Ectodermal cell (in vitro differentiated cells): ENCODE results near the gene LARGE2. TPM values are rescaled to one million over a fixed set of nuclear protein-coding genes. Genes with fewer than 3 reads are reported as not detected.
A peak's percentile ranks its signal among the peaks of the same experiment; 100 is the strongest.

ENCODE experiments used
- H3K27ac ChIP-seq: 2 replicates; pipeline ENCODE4 v1.7.0; 2013; ENCODE audit warnings: mild to moderate bottlenecking, low read depth, low read length; ENCODE audit not compliant: insufficient read depth, poor library complexity, severe bottlenecking
- H3K27me3 ChIP-seq: 2 replicates; pipeline ENCODE4 v1.7.0; 2013; ENCODE audit warnings: mild to moderate bottlenecking, low read length; ENCODE audit not compliant: insufficient read depth, control insufficient read depth, poor library complexity, severe bottlenecking
- H3K36me3 ChIP-seq: one replicate; pipeline ENCODE4 v1.7.0; 2013; ENCODE audit warnings: low read length; ENCODE audit not compliant: control insufficient read depth, insufficient read depth
- H3K4me1 ChIP-seq: one replicate; pipeline ENCODE4 v1.7.0; 2013; ENCODE audit warnings: low read length; ENCODE audit not compliant: control insufficient read depth, insufficient read depth
- H3K4me3 ChIP-seq: 2 replicates; pipeline ENCODE4 v1.7.0; 2013; ENCODE audit warnings: low read depth, low read length, control low read depth; ENCODE audit not compliant: insufficient read depth
- H3K9me3 ChIP-seq: 2 replicates; pipeline ENCODE4 v1.7.0; 2013; ENCODE audit warnings: mild to moderate bottlenecking, low read length, moderate library complexity; ENCODE audit not compliant: control insufficient read depth
- WGBS, 2 experiments: methylation state at CpG; one replicate each; pipeline ENCODE4 v1.1.7; 2013; ENCODE audit warnings: missing lambda C conversion rate in 2 of 2; 5-methylcytosine and 5-hydroxymethylcytosine counted together
- polyA plus RNA-seq, 4 experiments: library from polyadenylated mRNA; stranded (reverse); fragments of 50-300 nt; gene quantifications; one replicate each; pipeline ENCODE4 v1.2.3, GENCODE V29; 2013

The LARGE2 gene
- 27.8 TPM for polyA plus RNA-seq (2013, experiment 1 of 4)
- polyA plus RNA-seq (2013, experiment 2 of 4), result 30.9 TPM
- 27.8 TPM for polyA plus RNA-seq (2013, experiment 3 of 4)
- 28.7 TPM for polyA plus RNA-seq (2013, experiment 4 of 4)

- H3K4me1 ChIP-seq, result peaks cover 25% of the 10 kb centered on the region
Observed at GRCh38 chr11:45922425-45923082, at the start of gene LARGE2. Gene LARGE2 (plus strand): TSS chr11:45922656. CDS start chr11:45922883, 227 bp downstream.

DNA sequence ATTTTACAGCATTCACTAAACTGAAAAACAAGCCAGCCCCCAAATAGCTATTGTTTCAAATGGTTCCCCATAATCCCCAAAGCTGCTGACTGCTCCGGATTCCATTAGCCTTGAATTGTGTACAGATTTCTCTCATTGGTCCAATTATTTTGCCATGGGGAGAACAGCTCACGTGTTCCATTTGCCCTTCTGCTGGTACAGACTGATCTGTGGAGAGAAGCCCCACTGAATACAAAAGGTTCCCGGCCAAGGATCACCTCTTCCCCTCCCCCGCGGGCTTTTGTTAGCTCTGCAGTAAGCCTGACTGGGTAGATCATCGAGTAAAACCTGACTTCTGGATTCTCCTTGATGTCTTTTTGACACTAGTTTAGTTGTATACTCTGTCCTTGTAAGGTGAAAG, 46.1 kb upstream of the LARGE2 start:
- H3K9me3 ChIP-seq, result no peaks in the 10 kb centered on the region
- no peaks in the 10 kb centered on the region for H3K27me3 ChIP-seq
- 35 to 40% methylated on average over 6 of the region's 6 CpGs for WGBS, 2 experiments
- H3K36me3 ChIP-seq, result no peaks in the 10 kb centered on the region
- H3K27ac ChIP-seq, result no peak overlapping the region
- H3K4me1 ChIP-seq, result peaks cover 10% of the 10 kb centered on the region
- H3K4me3 ChIP-seq, result no peak overlapping the region

More at GRCh38 chr11:45922425-45923082, at the start of gene LARGE2:
- H3K4me3 ChIP-seq, result peak within 1 kb of the TSS; percentile 47
- H3K36me3 ChIP-seq, result no peaks in the 10 kb centered on the region
- 0% methylated on average over 73 of the region's 73 CpGs for WGBS, 2 experiments
- no peaks in the 10 kb centered on the region for H3K9me3 ChIP-seq
- no peak within 1 kb of the TSS for H3K27ac ChIP-seq
- peaks cover 36% of the 10 kb centered on the region for H3K27me3 ChIP-seq

DNA sequence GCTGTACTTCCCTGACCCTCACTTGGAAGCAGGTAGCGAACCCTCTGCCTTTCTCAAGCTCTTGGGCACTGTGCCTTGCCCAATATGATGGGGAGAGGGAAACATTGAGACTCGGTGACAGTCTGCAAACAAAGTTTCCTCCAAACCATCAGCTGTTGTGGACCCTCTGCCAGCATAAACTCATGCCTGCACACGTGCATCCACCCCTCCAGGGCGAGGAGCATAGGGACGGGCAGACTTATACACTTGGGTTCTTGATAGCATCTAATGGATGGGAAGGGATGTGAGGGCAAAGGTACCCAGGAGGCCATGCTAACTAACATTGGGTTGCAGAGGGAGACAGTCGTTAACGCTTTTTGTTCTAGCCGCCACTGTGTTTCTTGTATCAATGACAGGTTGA, 45.2 kb upstream of the LARGE2 start:
- H3K36me3 ChIP-seq, result no peaks in the 10 kb centered on the region
- WGBS, 2 experiments, result 92 to 95% methylated on average over 8 of the region's 8 CpGs

GRCh38 chr11:45877845-45878244, 44.6 kb upstream of the LARGE2 start:
- H3K27ac ChIP-seq, result no peak overlapping the region
- H3K4me1 ChIP-seq, result peaks cover 10% of the 10 kb centered on the region
- H3K4me3 ChIP-seq, result no peak overlapping the region
- H3K27me3 ChIP-seq, result no peaks in the 10 kb centered on the region
- no peaks in the 10 kb centered on the region for H3K9me3 ChIP-seq
- WGBS, 2 experiments, result 94 to 97% methylated on average over 3 of the region's 3 CpGs
- no peaks in the 10 kb centered on the region for H3K36me3 ChIP-seq

More for the DNA sequence above, 45.2 kb upstream of the LARGE2 start:
- Histone ChIP-seq H3K27me3 (no peaks in the 10 kb centered on the region), H3K9me3 (no peaks in the 10 kb centered on the region), H3K4me3 (no peak overlapping the region), H3K27ac (no peak overlapping the region), H3K4me1 (peaks cover 10% of the 10 kb centered on the region)

- 90 to 95% methylated on average over 7 of the region's 7 CpGs for WGBS, 2 experiments
- Histone ChIP-seq H3K27ac (no peak overlapping the region), H3K4me3 (no peak overlapping the region), H3K36me3 (no peaks in the 10 kb centered on the region), H3K4me1 (peaks cover 13% of the 10 kb centered on the region), H3K27me3 (peaks cover 2% of the 10 kb centered on the region), H3K9me3 (no peaks in the 10 kb centered on the region)
Observed at GRCh38 chr11:45879803-45880686, 42.4 kb upstream of the LARGE2 start.

GRCh38 chr11:45880772-45881570, 41.5 kb upstream of the LARGE2 start:
- Histone ChIP-seq H3K4me3 (no peak overlapping the region), H3K27ac (no peak overlapping the region), H3K4me1 (peaks cover 14% of the 10 kb centered on the region), H3K36me3 (no peaks in the 10 kb centered on the region), H3K27me3 (peaks cover 8% of the 10 kb centered on the region), H3K9me3 (no peaks in the 10 kb centered on the region)
- 95% methylated on average over 15 of the region's 15 CpGs for WGBS, 2 experiments

- Histone ChIP-seq H3K9me3 (no peaks in the 10 kb centered on the region), H3K27me3 (peaks cover 16% of the 10 kb centered on the region), H3K4me3 (no peak overlapping the region), H3K27ac (no peak overlapping the region), H3K36me3 (no peaks in the 10 kb centered on the region), H3K4me1 (peaks cover 5% of the 10 kb centered on the region)
- WGBS, 2 experiments, result 87 to 91% methylated on average over 6 of the region's 6 CpGs
Observed at GRCh38 chr11:45881708-45882368, 40.6 kb upstream of the LARGE2 start.

DNA sequence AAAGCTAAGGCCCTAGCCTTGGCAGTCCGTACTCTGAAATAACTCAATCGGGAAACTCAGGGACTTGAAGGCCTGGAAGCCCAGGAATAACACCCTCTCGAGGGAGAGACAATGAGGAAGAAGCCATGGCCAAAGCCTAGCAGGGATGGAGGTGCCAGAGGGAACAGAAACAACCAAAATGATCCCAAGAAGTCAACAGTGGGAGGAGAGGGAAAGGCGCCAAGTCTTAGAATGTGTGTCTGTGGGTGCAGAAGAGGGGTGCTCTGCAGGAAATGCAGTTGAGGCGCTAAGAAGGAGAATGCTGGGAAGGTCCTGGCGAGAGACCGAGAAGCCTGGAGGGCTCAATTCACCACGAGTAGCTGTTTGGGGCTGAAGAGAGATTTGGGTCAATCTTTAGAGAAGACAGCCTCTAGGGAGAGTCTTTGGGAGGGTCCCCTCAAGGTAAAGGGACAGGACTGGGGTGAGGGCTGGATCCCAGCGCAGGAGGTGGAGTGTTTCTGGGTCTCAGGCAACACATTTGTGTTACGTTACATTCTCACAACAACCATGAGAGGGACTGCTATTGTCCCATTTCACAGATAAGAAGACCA, 37.8 kb upstream of the LARGE2 start:
- Histone ChIP-seq H3K9me3 (no peaks in the 10 kb centered on the region), H3K27me3 (peaks cover 18% of the 10 kb centered on the region), H3K36me3 (no peaks in the 10 kb centered on the region), H3K4me1 (peaks cover 5% of the 10 kb centered on the region), H3K27ac (no peak overlapping the region), H3K4me3 (peak overlapping the region; percentile 22)
- WGBS, 2 experiments, result 91 to 92% methylated on average over 10 of the region's 10 CpGs

- 1% methylated on average over 73 of the region's 73 CpGs for WGBS, 2 experiments
- no peak within 1 kb of the TSS for H3K27ac ChIP-seq
Observed at GRCh38 chr11:45885274-45885920, 37.1 kb upstream of the LARGE2 start, which contains the start of gene MAPK8IP1. Gene MAPK8IP1 (plus strand): TSS chr11:45885651. CDS start chr11:45885821, 170 bp downstream.

More at GRCh38 chr11:45885274-45885920, 37.1 kb upstream of the LARGE2 start, which contains the start of gene MAPK8IP1:
- Histone ChIP-seq H3K36me3 (no peaks in the 10 kb centered on the region), H3K27me3 (peaks cover 18% of the 10 kb centered on the region), H3K9me3 (no peaks in the 10 kb centered on the region), H3K4me1 (peaks cover 5% of the 10 kb centered on the region), H3K4me3 (peak within 1 kb of the TSS; percentile 63)
